Endothelial cell of umbilical vein (primary cell): Measurements from ENCODE around the gene ATXN10. TPM values are rescaled to one million over a fixed set of nuclear protein-coding genes. Genes with fewer than 3 reads are reported as not detected.

Experiments
- BruUV-seq: library from RNA; stranded (reverse); fragments of 400-500 nt; replicated peaks from 2 replicates; lab custom pipeline; 2021; lab: Mats Ljungman, UMichigan
- CTCF ChIA-PET: fragments of 300-600, 350-600 bp; sonication (Branson Sonifier 250); formaldehyde crosslinking; loops from one replicate; lab custom pipeline; 2021; ENCODE audit warnings: antibody characterized with exemption, inconsistent platforms; lab: Charles Lee
- POLR2A ChIA-PET: fragments of 300-600, 350-600 bp; sonication (Branson Sonifier 250); formaldehyde crosslinking; loops from one replicate; lab custom pipeline; 2021; ENCODE audit warnings: antibody characterized with exemption, inconsistent platforms; lab: Charles Lee
- DNase-seq: peaks from one replicate; pipeline ENCODE4 v3.0.0-alpha.2; 2011; ENCODE audit warnings: low read depth, low spot score
- FAIRE-seq: peaks from 2 replicates; lab custom pipeline; 2011; peaks lifted over from hg19 to GRCh38; lab: Jason Lieb, UNC
- H2AFZ ChIP-seq: 2 replicates; pipeline ENCODE4 v1.6.0; 2012; ENCODE audit warnings: low read depth, low read length, control low read depth, inconsistent platforms
- H3K27ac ChIP-seq: 2 replicates; pipeline ENCODE4 v1.5.1; 2011; ENCODE audit warnings: low read depth, mild to moderate bottlenecking, control low read depth, low read length, moderate library complexity; ENCODE audit not compliant: insufficient read depth
- H3K27me3 ChIP-seq, 2 experiments: 2 replicates each; pipeline versions ENCODE4 v1.6.0 to v1.6.1; 2011; ENCODE audit warnings: low read length in 2 of 2, mixed read lengths in 1 of 2; ENCODE audit not compliant: control insufficient read depth in 2 of 2, insufficient read depth in 2 of 2
- H3K36me3 ChIP-seq, 2 experiments: 2 replicates in 1 of 2; 3 replicates in 1 of 2; pipeline ENCODE4 v1.5.1; 2011; ENCODE audit warnings: low read length in 2 of 2, mild to moderate bottlenecking in 1 of 2, moderate library complexity in 1 of 2; ENCODE audit not compliant: control insufficient read depth in 2 of 2, insufficient read depth in 2 of 2; ENCODE audit errors: extremely low read depth in 1 of 2
- H3K4me1 ChIP-seq: 3 replicates; pipeline ENCODE4 v1.5.1; 2011; ENCODE audit warnings: mild to moderate bottlenecking, low read length; ENCODE audit not compliant: control insufficient read depth, insufficient read depth; ENCODE audit errors: extremely low read depth
- H3K4me2 ChIP-seq: 2 replicates; pipeline ENCODE4 v1.6.1; 2011; ENCODE audit warnings: low read length, control low read depth, mixed read lengths; ENCODE audit not compliant: insufficient read depth
- H3K4me3 ChIP-seq, 3 experiments: fragments of 200-600 bp in 1 of 3; sonication (generic), shearing (Covaris generic) in 1 of 3; replicated peaks in 1 of 3; 2 replicates each; pipeline ENCODE4 v1.5.1; 2011 to 2016; ENCODE audit warnings: control low read depth in 3 of 3, low read length in 3 of 3, mild to moderate bottlenecking in 2 of 3, inconsistent platforms in 1 of 3, low read depth in 1 of 3, moderate library complexity in 1 of 3; ENCODE audit not compliant: insufficient read depth in 1 of 3
- H3K79me2 ChIP-seq: 2 replicates; pipeline ENCODE4 v1.6.0; 2012; ENCODE audit warnings: low read length, inconsistent platforms; ENCODE audit not compliant: control insufficient read depth, insufficient read depth
- H3K9ac ChIP-seq: replicated peaks from 2 replicates; pipeline ENCODE3; 2011; ENCODE audit warnings: low read length, control low read depth; ENCODE audit not compliant: insufficient read depth; ENCODE audit errors: extremely low read depth
- H3K9me1 ChIP-seq: replicated peaks from 3 replicates; pipeline ENCODE4 v1.6.0; 2011; ENCODE audit warnings: mild to moderate bottlenecking, low read length; ENCODE audit not compliant: control insufficient read depth, insufficient read depth; ENCODE audit errors: extremely low read depth
- H3K9me3 ChIP-seq: replicated peaks from 2 replicates; pipeline ENCODE4 v1.5.1; 2012; ENCODE audit warnings: low read length, inconsistent platforms; ENCODE audit not compliant: control insufficient read depth, insufficient read depth
- H4K20me1 ChIP-seq: replicated peaks from 2 replicates; pipeline ENCODE3; 2011; ENCODE audit warnings: mild to moderate bottlenecking, low read length; ENCODE audit not compliant: control insufficient read depth, insufficient read depth; ENCODE audit errors: extremely low read depth
- CTCF ChIP-seq, 2 donors: IDR thresholded peaks; 1 replicate in 1 of 2; 2 replicates in 1 of 2; pipeline ENCODE4 v1.5.1; 2011; ENCODE audit warnings: low read length in 2 of 2, mild to moderate bottlenecking in 2 of 2, moderate library complexity in 2 of 2, control low read depth in 1 of 2, inconsistent platforms in 1 of 2, low read depth in 1 of 2; ENCODE audit not compliant: insufficient read depth in 1 of 2; ENCODE audit errors: extremely low read depth in 1 of 2
- EZH2 ChIP-seq: IDR thresholded peaks from 2 replicates; pipeline ENCODE4 v1.6.1; 2012; ENCODE audit warnings: borderline replicate concordance, low read depth, mild to moderate bottlenecking, moderate library complexity, low read length, inconsistent platforms; ENCODE audit not compliant: severe bottlenecking
- FOS ChIP-seq: IDR thresholded peaks from 2 replicates; pipeline ENCODE4 v1.6.1; 2011; ENCODE audit warnings: mild to moderate bottlenecking, low read length, moderate library complexity, borderline replicate concordance; ENCODE audit not compliant: insufficient read depth
- GATA2 ChIP-seq: IDR thresholded peaks from 2 replicates; pipeline ENCODE4 v1.7.0; 2011; ENCODE audit warnings: low read depth, mild to moderate bottlenecking, moderate library complexity, mixed read lengths, low read length; ENCODE audit not compliant: insufficient read length, insufficient read depth
- JUN ChIP-seq: IDR thresholded peaks from 2 replicates; pipeline ENCODE4 v1.6.1; 2011; ENCODE audit warnings: borderline replicate concordance, low read depth; ENCODE audit not compliant: insufficient read length, insufficient read depth
- MAX ChIP-seq: IDR thresholded peaks from 2 replicates; pipeline ENCODE4 v1.6.1; 2011; ENCODE audit not compliant: insufficient read depth, insufficient read length
- MYC ChIP-seq: IDR thresholded peaks from one replicate; pipeline ENCODE4 v1.6.1; 2011; ENCODE audit warnings: mild to moderate bottlenecking, low read depth, low read length
- POLR2A ChIP-seq: IDR thresholded peaks from 2 replicates; pipeline ENCODE4 v1.6.1; 2012; ENCODE audit warnings: low read depth, mild to moderate bottlenecking, control low read depth, low read length
- POLR2AphosphoS5 ChIP-seq: IDR thresholded peaks from 2 replicates; pipeline ENCODE4 v1.6.1; 2012; ENCODE audit warnings: low read depth, mild to moderate bottlenecking, control low read depth, low read length, moderate library complexity; ENCODE audit not compliant: insufficient read depth
- dilution Hi-C: fragments of 300-500 bp; cut with MboI; formaldehyde crosslinking; loops from one replicate; pipeline ENCODE4 v1.15.0; 2019; ENCODE audit warnings: low sequenced_read_pairs; ENCODE audit not compliant: extremely low pct_ligation_motif_present
- intact Hi-C: fragments of 100-400 bp; cut with micrococcal nuclease; formaldehyde crosslinking; loops from one replicate; pipeline ENCODE4 v1.10.0; 2022
- polyA plus RNA-seq, 4 experiments: library from polyadenylated mRNA; depleted of rRNA in 3 of 4; stranded (reverse) in 3 of 4; unstranded in 1 of 4; fragments of >200 nt; gene quantifications; 2 replicates each; pipeline versions ENCODE4 v1.2.1 to v1.2.3, GENCODE V29; 2011 to 2012; ENCODE audit warnings: missing spikeins in 1 of 4
- total RNA-seq: library from RNA; stranded (reverse); gene quantifications from 2 replicates; pipeline ENCODE4 v1.2.3, GENCODE V29; 2021

The ATXN10 gene
- total and polyA plus RNA-seq, 2 donors (not counting 3 experiments of a cell fraction or from before 2014, with no cell fraction given), result 73.2 to 91.9 TPM

- Histone ChIP-seq H3K9me3 (no peaks in the 10 kb centered on the region), H3K9me1 (no peaks in the 10 kb centered on the region), H3K79me2 (no peaks in the 10 kb centered on the region), H2AFZ (no peak overlapping the region), H3K27ac (no peak overlapping the region), H4K20me1 (no peaks in the 10 kb centered on the region), H3K4me3 (no peak overlapping the region), H3K4me2 (no peak overlapping the region), H3K9ac (no peak overlapping the region), H3K36me3 (no peaks in the 10 kb centered on the region), H3K27me3 (no peaks in the 10 kb centered on the region), H3K4me1 (peaks cover 11% of the 10 kb centered on the region)
- ChIA-PET CTCF (interaction anchor here (0.7 to 3.4 kb wide), 4 partner anchors 30 to 435 kb away, joined by 3 to 16 read pairs (median 6); partner anchors contain the start of gene TTC38), POLR2A (no interaction called here)
- no TSS peak for BruUV-seq
- DNase-seq (no peak), FAIRE-seq (no peak)
- dilution Hi-C loops (no loop called here), intact Hi-C loops (no loop called here)
- no peak for TF ChIP-seq JUN
- no peak for TF ChIP-seq POLR2AphosphoS5
- no peak for TF ChIP-seq POLR2A
- TF ChIP-seq FOS, result no peak
These were observed 161.4 kb downstream of the ATXN10 start for GRCh38 chr22:45832959-45833580.

GRCh38 chr22:45833613-45834012, 162.0 kb downstream of the ATXN10 start:
- ChIA-PET CTCF (interaction anchor here (0.7 to 3.4 kb wide), 2 partner anchors 30 to 434 kb away, joined by 5 to 16 read pairs; partner anchors contain the start of gene TTC38), POLR2A (no interaction called here)
- no peaks in the 10 kb centered on the region for H3K36me3 ChIP-seq
- no peaks in the 10 kb centered on the region for H3K9me1 ChIP-seq
- H3K27me3 ChIP-seq, result no peaks in the 10 kb centered on the region
- intact Hi-C loops, result no loop called here
- no peak overlapping the region for H3K27ac ChIP-seq
- FAIRE-seq (no peak), DNase-seq (no peak)
- H3K4me1 ChIP-seq, result peaks cover 11% of the 10 kb centered on the region
- H3K4me2 ChIP-seq, result no peak overlapping the region
- H3K9ac ChIP-seq, result no peak overlapping the region
- H3K4me3 ChIP-seq, result no peak overlapping the region
- dilution Hi-C loops, result no loop called here
- no peak overlapping the region for H2AFZ ChIP-seq
- TF ChIP-seq POLR2A (no peak), GATA2 (no peak), EZH2 (no peak), CTCF (IDR thresholded peaks at IDR 0.05; ENCODE audit: extremely low read depth in 1 of 2, insufficient read depth in 1 of 2, low read depth in 1 of 2, low read length in 2 of 2) (no peak), MAX (no peak), MYC (no peak)
- H3K79me2 ChIP-seq, result no peaks in the 10 kb centered on the region
- no TSS peak for BruUV-seq
- no peaks in the 10 kb centered on the region for H3K9me3 ChIP-seq
- H4K20me1 ChIP-seq, result no peaks in the 10 kb centered on the region
